HT-29 (cell line): Measurements from ENCODE around the gene SMTN. TPM values are rescaled to one million over a fixed set of nuclear protein-coding genes. Genes with fewer than 3 reads are reported as not detected.
"Not testable (repeated sequence)": the region's sequence is repeated elsewhere in the genome, so short reads cannot be mapped to it uniquely, and the experiment has no call there.

Source experiments
- DNase-seq: peaks from one replicate; pipeline ENCODE4 v3.0.0-alpha.2; 2015; ENCODE audit warnings: low spot score
- total RNA-seq: library from RNA; depleted of rRNA; stranded (reverse); fragments of >200 nt; shearing (Covaris generic); gene quantifications from 2 replicates; pipeline ENCODE4 v1.2.3, GENCODE V29; 2014

The SMTN gene
- total RNA-seq, 1 experiment from 2014 or later: 76.5 TPM

DNA sequence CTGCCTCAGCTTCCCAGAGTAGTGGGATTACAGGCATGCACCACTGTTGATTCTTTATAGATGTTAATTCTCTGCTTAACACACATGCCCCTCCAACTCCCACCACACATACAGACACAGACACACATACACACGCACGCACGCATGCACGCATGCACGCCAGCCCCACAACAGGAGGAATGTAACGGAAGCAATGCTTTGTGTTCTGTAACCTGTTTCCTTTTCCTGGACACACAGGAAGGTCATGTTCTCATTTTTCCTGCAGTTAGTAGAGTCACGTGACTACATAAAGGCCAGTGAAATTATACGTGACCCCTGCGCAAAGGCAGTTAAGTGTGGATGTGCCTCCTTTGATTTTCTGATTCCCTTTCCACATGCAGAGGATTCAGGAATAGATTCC lies 8.0 kb upstream of the SMTN start:
- not testable (repeated sequence) for DNase-seq

DNA sequence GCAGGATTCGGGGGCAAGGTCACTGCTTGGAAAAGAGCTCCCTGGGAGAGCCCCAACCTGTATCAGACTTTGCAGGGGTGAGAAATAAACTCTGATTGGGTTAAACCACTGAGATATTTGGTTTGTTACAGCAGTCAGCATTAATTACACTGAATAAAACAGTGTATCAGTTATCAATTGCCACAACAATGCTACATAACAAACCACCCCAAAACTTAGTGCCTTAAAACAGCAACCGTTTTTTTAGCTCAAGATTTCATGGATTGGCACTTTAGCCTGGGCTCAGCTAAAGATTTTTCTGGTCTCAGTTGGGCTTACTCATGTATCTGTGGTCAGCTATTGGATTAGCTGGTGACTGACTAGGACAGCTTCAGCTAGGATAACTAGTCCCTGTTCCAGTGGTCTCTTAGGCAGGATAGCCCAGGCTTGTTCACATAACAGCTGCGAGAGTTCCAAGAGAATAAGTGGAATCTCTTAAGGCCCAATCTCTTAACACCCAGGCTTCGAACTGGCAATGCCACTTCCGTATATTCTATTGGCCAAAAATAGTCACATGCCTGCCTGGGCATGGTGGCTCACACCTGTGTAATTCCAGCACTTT lies 7.5 kb upstream of the SMTN start:
- DNase-seq: not testable (repeated sequence)

DNA sequence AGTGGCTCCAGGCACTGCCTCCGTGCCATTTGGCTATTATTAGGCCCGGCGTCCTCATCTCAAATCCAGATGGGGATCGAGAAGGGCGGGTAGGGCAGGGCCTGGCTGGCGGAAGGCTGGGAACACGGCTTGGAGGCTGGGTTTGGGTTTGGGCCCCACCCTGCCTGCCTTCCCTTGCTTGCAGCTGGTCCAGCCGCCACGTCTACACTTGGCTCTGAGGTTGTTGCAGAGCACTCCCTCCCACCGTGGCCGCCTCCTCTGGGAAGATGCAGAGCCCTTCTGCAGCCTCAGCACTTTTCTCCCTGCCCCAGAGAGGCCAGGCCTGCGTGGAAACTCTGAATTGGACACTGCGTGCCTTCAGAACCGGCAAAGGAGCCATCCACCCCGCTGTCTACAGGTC lies 5.2 kb upstream of the SMTN start:
- DNase-seq: no peak

DNA sequence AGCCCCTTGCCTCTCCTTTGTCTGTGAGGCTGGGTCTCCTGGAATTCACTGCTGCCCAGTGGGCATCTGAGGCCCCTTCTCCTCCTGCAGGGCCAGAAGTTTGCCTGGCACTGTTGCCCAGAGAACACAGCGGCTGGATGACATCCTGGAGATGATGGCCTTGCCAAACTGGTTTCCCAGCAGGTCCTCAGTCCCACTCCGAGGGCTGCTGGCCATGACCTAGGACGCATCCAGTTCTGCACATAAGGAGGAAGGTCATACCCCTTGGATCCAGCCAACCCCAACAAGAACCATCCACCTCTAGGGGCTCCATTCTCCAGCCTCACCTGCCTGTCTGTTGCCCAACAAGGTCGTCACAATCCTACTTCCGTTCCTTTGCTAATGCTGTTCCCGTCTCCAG lies 3.4 kb upstream of the SMTN start:
- no peak for DNase-seq

DNA sequence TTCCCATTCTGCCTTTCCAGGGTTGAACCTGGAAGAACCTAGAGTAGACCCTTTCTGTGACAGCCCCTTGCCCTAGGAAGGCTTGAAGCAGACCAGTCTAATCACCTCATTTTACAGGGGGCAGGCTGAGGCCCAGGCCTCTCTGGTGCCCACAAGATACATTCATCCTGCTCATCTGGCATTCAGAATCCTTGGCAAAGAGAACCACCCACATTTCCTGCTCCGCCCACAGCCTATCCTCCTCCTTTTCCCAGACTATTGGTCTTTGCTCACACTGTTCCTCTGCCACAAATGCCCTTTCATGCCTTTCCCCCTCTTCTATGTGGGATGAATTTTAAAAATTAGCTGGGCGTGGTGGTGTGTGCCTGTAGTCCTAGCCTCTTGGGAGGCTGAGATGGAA lies 2.7 kb upstream of the SMTN start:
- DNase-seq: peak; percentile 47

DNA sequence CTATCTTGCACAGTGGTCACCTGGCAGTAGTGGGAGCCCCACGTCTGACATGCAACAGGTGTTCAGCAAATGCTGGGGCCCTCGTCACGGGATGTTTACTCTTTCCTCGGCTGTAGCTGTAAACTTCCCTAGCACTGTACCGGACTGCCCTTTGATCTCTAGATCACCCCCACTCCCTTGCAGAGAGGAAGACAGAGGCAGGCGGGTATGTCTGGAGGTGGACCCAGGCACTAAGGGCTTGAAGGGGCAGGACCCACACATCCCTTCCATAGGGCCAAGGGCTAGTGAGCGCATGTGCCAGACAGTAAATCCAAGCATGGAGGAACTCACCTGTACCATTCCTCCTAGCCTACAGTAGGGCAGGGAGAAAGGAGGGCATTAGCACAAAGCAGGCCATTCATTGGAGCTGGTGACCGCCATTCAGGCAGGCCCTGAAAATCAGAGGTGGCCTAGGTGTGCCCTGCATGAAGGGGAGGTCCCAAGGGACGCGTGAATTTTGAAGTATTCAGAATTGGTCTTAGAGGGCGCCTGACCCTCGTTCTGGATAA lies 1.9 kb upstream of the SMTN start:
- peak; percentile 58 for DNase-seq

DNA sequence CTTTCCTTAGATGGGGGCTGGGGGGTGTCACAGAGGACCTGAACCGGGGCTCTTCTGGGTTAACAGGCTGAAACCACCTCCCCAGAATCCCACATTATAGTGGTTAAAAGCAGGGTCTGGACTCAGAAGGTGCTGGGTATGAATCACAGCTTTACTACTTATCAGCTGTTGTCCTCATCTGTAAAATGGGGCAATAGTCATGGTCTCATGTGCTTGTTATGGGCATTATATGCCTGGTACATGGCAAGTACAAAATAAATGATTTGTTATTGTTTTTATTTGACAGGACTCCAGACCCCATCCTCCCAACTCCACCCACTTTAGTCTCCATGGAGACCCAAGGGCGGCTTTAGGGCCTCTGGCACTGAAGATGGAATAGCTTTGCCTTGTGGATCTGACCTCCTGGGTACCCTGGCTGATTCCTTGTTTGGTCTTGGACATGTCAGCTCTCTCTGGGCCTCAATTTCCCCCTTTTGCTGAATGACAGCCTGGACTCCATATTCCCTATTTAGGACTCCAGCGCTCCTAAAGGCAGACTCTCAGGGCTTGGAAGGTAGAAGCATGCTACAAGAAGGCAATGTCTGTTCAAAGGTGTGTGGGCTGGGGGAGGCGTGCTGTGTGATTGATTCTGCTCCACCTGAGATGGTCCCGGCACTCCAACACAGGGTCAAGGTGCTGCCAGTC lies 812 bp upstream of the SMTN start:
- peak; percentile 9 for DNase-seq

DNA sequence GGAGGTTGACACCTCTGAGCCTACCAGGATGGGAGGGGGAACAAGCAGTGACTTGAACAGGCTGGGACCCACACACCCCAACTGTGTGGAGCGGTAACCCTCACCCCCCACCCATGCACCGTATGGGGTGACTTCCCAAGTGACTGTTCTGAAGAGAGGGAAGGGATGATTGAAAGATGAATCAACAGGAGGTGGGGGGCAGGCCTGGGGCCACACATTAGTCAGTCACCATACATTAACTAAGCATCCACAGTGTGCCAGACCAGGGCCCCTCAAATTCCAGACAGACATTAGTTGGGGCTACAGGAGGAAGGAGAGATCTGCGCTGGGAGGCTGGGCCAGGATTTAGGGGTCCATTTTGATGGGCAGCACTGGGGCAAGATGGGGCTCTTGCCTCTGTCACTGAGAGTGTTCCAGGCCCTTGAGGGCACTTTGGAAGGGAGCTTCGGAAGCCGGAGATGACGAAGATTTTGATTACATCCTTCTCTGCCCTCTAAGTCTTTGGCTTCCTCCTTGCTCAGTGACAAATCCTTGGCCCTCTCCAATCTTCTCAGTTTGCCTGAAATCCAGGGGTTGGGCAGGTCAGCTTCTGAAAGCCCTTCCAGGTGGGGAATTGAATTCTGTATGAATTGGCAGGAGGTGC lies 966 bp downstream of the SMTN start:
- DNase-seq: no peak

DNA sequence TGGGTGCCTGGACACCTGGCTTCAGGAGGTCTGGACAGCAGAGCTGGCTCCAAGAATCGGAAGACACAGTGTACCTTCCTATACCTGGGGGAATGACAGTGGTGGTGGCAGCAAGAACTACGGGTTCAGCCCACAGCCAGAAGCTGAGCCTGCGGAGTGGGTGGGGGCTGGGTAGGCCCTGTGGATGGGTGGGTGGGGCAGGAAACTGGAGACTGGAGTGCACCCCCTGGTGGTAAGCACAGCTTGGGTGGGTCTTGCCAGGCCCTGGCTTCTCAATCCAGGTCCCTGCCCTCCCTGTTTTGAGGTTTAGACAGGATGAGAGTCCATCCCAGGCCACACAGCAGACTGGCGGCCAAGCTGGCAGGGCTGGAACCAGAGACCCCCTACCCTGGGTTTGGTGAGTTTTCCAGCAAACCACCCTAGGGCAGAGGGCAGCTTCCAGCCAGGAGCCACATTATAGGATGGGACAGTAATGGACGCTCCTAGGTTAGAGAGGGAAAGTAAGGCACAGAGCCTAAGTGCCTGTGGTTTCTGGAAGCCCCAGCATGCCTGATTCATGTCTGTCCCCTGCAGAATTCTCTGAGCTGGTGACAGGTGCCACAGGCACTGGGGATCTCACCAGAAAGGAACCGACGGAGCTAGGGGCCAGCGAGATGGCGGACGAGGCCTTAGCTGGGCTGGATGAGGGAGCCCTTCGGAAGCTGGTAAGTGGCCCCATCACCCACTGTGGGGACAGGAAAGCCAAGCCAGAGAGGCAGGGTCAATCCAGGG lies 1.7 kb downstream of the SMTN start:
- DNase-seq: peak; percentile 74

DNA sequence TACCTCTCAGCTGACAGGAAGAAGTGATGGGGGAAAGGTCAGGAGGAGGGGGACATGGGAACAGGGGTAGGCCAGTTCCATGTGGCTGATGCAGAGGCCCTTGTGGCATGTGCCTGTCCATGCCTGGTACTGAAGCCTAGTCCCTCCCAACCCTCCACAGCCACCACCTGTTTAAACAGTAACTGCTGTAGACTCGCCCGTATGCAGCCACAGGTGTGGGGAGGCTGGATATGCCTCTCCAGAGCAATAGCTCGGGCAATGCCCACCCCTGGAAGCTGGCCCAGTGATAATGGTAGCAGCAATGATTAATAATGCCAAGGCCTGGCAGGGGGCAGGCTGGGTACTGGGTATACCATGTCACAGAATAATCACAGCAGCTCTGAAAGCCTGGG lies 2.3 kb downstream of the SMTN start:
- DNase-seq: peak; percentile 57

DNA sequence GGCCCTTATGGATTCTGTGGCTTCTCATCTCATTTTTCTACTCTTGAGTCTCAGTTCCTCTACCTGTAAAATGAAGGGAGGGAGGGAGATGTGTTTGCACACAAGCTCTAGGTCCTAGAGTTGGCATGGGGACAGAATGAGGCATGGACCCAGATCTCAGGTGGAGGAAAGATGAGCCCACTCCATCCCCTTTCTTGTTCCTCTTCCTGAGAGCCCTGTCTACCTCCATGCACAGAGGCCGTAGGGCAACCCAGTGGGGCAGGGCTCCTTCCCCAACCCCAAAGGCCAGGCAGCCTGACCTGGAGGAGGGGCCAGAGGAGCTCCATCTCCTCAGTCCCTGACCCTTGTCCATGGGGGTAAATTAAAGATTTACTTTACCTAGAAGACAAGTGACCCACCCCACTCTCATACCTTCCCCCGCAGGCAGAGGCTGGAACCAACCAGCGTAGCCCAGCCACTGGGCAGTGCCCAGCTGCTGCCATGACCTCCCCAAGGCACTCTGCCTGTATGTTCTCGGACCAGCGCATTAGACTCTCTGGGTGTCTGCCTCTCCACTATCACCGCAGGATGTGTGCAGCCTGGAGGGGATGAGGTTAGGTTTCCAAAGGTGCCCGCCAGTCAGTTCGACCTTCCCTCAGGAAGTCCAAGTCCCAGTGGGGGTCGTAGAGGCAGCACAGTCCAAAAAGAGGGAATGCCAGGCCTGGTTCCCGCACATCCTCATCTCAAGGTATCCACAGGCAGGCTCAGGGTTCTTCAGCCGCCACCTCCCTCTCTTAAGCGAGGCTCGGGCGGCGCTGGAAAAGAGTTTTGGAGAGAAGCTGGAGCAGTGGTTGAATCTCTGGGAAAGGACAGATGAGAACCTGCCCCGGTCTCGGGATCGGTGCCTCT lies 3.0 kb downstream of the SMTN start:
- DNase-seq: peak; percentile 52

DNA sequence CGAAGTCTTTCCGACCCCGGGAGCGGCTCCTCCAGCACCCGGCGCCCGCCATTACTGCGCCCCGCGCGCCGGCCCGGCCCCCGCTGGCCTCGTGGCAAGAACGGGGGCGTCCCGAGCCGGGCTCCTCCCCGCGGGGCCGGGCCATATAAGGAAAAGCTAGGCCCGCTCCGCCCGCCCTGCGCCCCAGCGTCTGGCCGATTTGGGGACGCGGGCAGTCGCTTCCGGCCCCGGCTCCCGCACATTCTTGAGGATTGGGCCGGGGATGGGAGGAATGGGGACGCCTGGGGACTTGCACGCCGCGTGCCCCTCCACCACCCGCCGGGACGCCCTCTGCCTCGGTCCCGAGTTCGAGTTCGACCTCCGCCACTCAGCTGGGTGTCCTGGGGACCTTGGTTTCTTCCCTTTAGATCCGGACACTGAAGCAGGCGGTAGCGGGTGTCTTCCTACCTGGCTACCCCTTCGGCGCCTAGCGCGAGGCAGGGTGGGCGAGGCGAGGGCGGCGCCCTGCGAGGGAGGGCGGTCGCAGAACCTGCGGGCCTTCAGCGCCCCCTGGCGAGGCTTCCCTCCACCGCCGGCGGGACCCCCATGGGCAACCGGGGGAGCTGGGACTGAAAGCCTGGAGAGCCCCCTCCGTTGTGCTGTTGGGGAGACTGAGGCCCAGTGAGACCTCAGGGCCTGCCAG lies 3.8 kb downstream of the SMTN start:
- DNase-seq: peak; percentile 77

DNA sequence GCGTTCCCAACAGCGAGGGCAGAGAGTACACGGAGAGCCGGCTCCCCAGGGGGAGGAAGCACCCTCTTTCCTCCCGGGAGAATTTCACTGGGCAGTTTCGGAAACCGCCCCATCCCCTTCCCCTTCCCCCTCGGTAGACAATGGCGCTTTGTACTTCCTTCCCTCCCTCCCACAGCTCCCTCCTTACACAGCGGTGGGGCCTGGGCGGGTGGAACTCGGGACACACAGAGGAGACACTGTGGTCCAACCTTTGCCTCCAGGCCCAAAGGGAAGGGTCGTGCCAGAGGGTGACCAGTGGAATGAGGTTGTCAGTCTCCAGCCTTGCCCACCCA lies 4.3 kb downstream of the SMTN start:
- DNase-seq: peak; percentile 13

DNA sequence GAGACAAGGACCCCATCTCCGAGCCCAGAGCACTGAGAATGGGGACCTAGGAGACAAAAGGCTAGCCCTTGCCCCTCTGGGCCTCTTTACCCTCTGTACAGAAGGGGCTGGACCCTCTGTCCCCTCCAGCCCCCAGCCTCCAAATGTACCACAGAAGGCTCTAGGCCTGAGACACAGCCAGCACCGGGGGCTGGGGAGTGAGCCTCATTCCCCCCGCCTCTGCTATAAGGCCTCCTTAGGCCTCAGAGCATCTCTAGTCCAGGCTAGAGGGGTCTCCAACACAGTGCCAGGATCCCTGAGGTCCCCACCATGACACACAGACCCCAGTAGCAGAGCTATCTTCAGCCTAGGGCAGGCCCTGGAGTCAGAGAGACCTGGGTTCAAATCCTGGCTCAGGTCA lies 4.8 kb downstream of the SMTN start:
- DNase-seq: no peak

DNA sequence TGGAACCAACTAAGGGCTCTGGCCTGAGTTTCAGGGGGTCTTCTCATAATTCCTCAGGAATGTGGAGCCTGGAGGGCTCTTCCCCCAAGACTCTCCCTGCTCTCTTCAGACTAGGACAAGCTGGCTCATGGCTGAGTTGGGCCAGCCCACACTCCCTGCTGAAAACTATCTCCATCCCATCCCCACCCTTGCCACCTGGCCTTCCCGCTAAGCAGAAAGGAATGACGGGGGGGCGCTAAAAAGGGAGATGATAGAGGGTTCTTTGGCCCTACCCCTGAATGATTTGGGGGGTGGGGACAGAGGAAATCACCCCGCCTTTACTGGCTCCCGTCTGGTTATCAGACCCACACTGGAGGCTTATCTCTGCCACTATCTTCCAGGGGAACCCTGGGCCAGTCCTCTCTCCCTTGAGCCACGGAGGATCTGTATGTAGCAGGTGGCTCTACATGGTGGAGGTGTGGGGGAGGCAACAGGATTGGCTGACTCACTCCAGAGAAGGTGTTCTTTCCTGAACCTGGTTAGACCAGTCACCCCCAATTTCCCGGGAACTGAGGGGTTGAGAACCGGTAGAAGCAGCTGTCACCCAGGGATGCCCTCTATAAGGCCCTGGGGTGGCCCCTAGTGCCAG lies 5.7 kb downstream of the SMTN start:
- no peak for DNase-seq

DNA sequence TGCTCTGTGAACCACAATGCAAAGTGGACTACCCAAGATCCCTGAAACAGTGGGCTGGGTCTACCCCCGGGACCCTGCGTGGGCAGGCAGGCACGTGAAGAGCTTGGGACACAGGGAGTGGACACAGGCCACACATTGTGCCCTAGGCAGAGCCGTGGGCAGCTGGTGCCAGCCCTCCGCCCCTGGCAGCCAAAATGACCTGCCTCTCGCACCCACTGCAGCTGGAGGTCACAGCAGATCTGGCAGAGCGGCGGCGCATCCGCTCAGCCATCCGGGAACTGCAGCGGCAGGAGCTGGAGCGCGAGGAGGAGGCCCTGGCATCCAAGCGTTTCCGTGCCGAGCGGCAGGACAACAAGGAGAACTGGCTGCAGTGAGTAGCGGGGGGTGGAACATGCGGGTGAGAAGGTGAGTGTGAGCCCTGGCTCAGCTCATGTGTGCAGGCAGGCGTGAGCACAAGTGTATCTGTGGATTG lies 6.7 kb downstream of the SMTN start:
- no peak for DNase-seq

DNA sequence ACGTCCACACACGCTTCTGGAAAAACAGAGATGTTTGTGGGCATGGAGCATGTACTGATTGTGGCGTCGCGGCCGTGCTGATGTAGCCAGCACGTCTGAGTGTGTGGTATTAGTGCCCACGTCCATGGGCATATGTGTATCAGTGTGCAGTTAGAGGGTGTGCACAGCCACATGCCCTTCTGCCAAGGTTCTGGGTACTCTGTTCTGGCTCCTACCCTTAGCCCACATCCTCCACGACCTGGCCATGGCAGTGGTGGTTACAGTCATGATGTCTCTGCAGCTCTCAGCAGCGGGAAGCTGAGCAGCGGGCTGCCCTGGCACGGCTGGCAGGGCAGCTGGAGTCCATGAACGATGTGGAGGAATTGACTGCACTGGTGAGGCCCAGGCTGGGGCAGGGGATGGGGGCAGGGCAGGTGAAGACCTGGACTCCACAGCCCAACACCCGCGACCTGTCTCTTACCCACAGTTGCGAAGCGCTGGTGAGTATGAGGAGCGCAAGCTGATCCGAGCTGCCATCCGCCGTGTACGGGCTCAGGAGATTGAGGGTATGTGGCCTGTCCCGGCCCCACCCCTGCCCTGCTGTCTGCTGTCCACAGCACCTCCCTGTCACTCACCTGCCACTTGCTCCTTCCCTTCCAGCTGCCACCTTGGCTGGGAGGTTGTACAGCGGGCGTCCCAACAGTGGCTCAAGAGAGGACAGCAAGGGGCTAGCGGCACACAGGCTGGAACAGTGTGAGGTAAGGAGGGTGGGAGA lies 7.3 kb downstream of the SMTN start:
- no peak for DNase-seq

DNA sequence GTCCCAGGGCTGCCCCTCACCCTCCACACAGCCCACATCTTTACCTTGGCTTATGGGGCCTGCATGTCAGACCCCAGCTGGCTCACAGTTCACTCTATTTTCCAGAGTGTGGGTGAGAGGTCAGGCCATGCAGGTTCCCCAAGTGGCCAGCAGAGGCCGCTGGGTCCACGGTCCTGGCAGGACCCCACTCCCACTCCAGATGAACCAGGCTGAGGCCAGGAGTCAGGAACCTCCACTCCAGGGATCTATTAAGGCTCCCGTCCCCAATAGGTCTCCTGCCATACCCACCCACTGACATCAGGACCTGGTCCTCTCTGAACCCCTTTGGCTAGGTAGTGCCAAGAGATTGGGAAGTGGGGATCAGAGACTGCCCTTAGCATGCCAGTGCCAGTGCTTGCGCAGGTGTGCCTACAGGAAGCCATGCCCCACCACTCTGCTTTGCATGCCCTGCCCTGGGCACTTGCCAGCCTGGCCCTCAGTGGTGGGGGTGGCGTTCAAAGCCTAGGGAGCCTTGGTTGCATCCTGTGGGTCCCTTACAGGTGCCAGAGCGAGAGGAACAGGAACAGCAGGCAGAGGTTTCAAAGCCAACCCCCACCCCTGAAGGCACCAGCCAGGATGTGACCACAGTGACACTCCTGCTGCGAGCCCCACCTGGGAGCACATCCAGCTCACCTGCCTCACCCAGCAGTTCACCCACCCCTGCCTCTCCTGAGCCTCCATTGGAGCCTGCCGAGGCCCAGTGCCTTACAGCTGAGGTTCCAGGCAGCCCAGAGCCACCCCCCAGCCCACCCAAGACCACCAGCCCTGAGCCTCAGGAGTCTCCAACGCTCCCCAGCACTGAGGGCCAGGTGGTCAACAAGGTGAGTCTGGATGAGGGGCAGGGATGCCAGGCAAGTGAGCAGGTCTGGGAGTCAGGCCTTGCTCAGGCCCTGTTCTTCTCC lies 8.3 kb downstream of the SMTN start:
- DNase-seq: peak; percentile 27
